PC-3 (cell line): ENCODE results near the gene PCNT. TPM values are rescaled to one million over a fixed set of nuclear protein-coding genes. Genes with fewer than 3 reads are reported as not detected.

Source experiments
- ATAC-seq: fragments of 200-7000 bp; cut with Tn5 transposase; 2 replicates; pipeline ENCODE4 v1.9.1; 2020; ENCODE audit warnings: mild to moderate bottlenecking, moderate library complexity
- BruUV-seq: library from RNA; stranded (reverse); fragments of 400-500 nt; replicated peaks from 2 replicates; lab custom pipeline; 2021; lab: Mats Ljungman, UMichigan
- CTCF ChIA-PET: fragments of 300-600 bp; sonication (Branson Sonifier 250); formaldehyde crosslinking; loops from one replicate; lab custom pipeline; 2022; ENCODE audit warnings: antibody characterized with exemption; lab: Charles Lee
- POLR2A ChIA-PET: fragments of 300-600 bp; sonication (Branson Sonifier 250); formaldehyde crosslinking; loops from one replicate; lab custom pipeline; 2022; ENCODE audit warnings: antibody characterized with exemption; ENCODE audit not compliant: unreplicated experiment; lab: Charles Lee
- DNase-seq: peaks from one replicate; pipeline ENCODE4 v3.0.0-alpha.2; 2015
- H2AFZ ChIP-seq: fragments of 300-600 bp; sonication (generic); 2 replicates; pipeline ENCODE4 v1.6.0; 2016; ENCODE audit warnings: antibody characterized with exemption, low read length
- H3F3A ChIP-seq: fragments of 300-600 bp; sonication (generic); one replicate; pipeline ENCODE4 v1.6.0; 2017; ENCODE audit warnings: antibody characterized with exemption, low read length, control low read depth, mild to moderate bottlenecking; ENCODE audit not compliant: unreplicated experiment
- H3K27ac ChIP-seq: fragments of 300-600 bp; sonication (generic); 2 replicates; pipeline ENCODE4 v1.5.1; 2016; ENCODE audit warnings: mild to moderate bottlenecking, low read length
- H3K27me3 ChIP-seq: fragments of 300-600 bp; sonication (generic); 2 replicates; pipeline ENCODE4 v1.6.1; 2016; ENCODE audit warnings: low read length, mixed read lengths
- H3K36me3 ChIP-seq: fragments of 300-600 bp; sonication (generic); 2 replicates; pipeline ENCODE4 v1.6.1; 2016; ENCODE audit warnings: low read depth, mixed run types, low read length, mixed read lengths
- H3K4me1 ChIP-seq: fragments of 300-600 bp; sonication (generic); 2 replicates; pipeline ENCODE4 v1.5.1; 2016; ENCODE audit warnings: low read length; ENCODE audit not compliant: insufficient read depth
- H3K4me2 ChIP-seq: fragments of 300-600 bp; sonication (generic); 2 replicates; pipeline ENCODE4 v1.6.0; 2016; ENCODE audit warnings: low read length
- H3K4me3 ChIP-seq: fragments of 300-600 bp; sonication (generic); 2 replicates; pipeline ENCODE4 v1.5.1; 2016; ENCODE audit warnings: mild to moderate bottlenecking, low read length, mixed read lengths
- H3K79me2 ChIP-seq: fragments of 300-600 bp; sonication (generic); 2 replicates; pipeline ENCODE4 v1.6.1; 2017; ENCODE audit warnings: low read length, mixed read lengths
- H3K9ac ChIP-seq: fragments of 300-600 bp; sonication (generic); 2 replicates; pipeline ENCODE4 v1.6.0; 2016; ENCODE audit warnings: mild to moderate bottlenecking, low read length
- H3K9me2 ChIP-seq: fragments of 300-600 bp; sonication (generic); replicated peaks from 2 replicates; pipeline ENCODE4 v1.6.1; 2016; ENCODE audit warnings: mixed run types, low read length, mixed read lengths
- H3K9me3 ChIP-seq: fragments of 300-600 bp; sonication (generic); 2 replicates; pipeline ENCODE4 v1.6.1; 2016; ENCODE audit warnings: low read length, mixed read lengths
- H4K20me1 ChIP-seq: fragments of 300-600 bp; sonication (generic); 2 replicates; pipeline ENCODE4 v1.6.1; 2016; ENCODE audit warnings: low read length, mixed read lengths
- EZH2 ChIP-seq: fragments of 300-600 bp; sonication (generic); IDR thresholded peaks from one replicate; pipeline ENCODE4 v1.6.1; 2017; ENCODE audit warnings: antibody characterized with exemption, mild to moderate bottlenecking, low read length; ENCODE audit not compliant: unreplicated experiment
- EZH2phosphoT487 ChIP-seq: fragments of 300-600 bp; sonication (generic); IDR thresholded peaks from 2 replicates; pipeline ENCODE4 v1.6.1; 2018; ENCODE audit warnings: mild to moderate bottlenecking, antibody characterized with exemption, low read length, borderline replicate concordance
- intact Hi-C: fragments of 100-400 bp; cut with micrococcal nuclease; formaldehyde crosslinking; loops from 2 replicates; pipeline ENCODE4 v1.9.0; 2023
- total RNA-seq: library from RNA; depleted of rRNA; stranded (reverse); fragments of >200 nt; gene quantifications from 2 replicates; pipeline ENCODE4 v1.2.3, GENCODE V29; 2014
- TF ChIP-seq, protein P1 (sequence below): fragments of 300-600 bp; sonication (generic); conservative IDR thresholded peaks from 2 replicates; pipeline ENCODE4 v1.5.1; 2017; ENCODE audit warnings: antibody characterized with exemption, low read depth, mild to moderate bottlenecking, low read length

Gene PCNT
- total RNA-seq, 1 experiment from 2014 or later, result 51.4 TPM

DNA sequence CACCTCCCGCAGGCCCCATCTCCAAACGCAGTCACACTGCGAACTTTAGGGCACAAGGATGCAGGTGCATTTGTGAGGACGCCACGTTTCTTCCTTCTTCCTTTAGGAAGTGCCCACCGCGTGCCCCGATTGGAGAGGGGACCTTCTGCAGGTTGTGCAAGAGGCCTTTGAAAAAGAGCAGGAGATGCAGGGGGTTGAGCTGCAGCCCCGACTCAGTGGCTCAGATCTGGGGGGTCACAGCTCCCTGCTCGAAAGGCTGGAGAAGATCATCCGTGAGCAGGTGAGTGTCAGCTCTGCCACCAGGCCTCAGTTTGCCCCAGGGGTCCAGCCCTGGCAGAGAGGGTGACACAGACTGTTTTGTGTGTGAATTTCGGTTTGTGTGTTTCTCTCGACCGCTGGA is 103.6 kb downstream of the PCNT start:
- H3K9me2 ChIP-seq, result no peaks in the 10 kb centered on the region
- H4K20me1 ChIP-seq, result no peaks in the 10 kb centered on the region
- TF ChIP-seq, protein P1, sequence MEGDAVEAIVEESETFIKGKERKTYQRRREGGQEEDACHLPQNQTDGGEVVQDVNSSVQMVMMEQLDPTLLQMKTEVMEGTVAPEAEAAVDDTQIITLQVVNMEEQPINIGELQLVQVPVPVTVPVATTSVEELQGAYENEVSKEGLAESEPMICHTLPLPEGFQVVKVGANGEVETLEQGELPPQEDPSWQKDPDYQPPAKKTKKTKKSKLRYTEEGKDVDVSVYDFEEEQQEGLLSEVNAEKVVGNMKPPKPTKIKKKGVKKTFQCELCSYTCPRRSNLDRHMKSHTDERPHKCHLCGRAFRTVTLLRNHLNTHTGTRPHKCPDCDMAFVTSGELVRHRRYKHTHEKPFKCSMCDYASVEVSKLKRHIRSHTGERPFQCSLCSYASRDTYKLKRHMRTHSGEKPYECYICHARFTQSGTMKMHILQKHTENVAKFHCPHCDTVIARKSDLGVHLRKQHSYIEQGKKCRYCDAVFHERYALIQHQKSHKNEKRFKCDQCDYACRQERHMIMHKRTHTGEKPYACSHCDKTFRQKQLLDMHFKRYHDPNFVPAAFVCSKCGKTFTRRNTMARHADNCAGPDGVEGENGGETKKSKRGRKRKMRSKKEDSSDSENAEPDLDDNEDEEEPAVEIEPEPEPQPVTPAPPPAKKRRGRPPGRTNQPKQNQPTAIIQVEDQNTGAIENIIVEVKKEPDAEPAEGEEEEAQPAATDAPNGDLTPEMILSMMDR, result no peak
- TF ChIP-seq EZH2 (no peak), EZH2phosphoT487 (no peak)
- peaks cover 27% of the 10 kb centered on the region; the same call in 1 of the 2 replicates for H3K36me3 ChIP-seq
- DNase-seq (no peak), ATAC-seq (no peak)
- H3K27ac ChIP-seq, result no peak overlapping the region
- POLR2A ChIA-PET, result no interaction called here
- no peak overlapping the region for H2AFZ ChIP-seq
- no peak overlapping the region for H3K4me2 ChIP-seq
- H3K4me1 ChIP-seq, result no peaks in the 10 kb centered on the region
- no peaks in the 10 kb centered on the region for H3K9me3 ChIP-seq
- H3K79me2 ChIP-seq, result no peaks in the 10 kb centered on the region
- intact Hi-C loops, result no loop called here
- CTCF ChIA-PET, result no interaction called here
- H3K27me3 ChIP-seq, result no peaks in the 10 kb centered on the region
- H3K9ac ChIP-seq, result no peak overlapping the region
- H3F3A ChIP-seq, result no peaks in the 10 kb centered on the region
- no peak overlapping the region for H3K4me3 ChIP-seq
- BruUV-seq, result no TSS peak

DNA sequence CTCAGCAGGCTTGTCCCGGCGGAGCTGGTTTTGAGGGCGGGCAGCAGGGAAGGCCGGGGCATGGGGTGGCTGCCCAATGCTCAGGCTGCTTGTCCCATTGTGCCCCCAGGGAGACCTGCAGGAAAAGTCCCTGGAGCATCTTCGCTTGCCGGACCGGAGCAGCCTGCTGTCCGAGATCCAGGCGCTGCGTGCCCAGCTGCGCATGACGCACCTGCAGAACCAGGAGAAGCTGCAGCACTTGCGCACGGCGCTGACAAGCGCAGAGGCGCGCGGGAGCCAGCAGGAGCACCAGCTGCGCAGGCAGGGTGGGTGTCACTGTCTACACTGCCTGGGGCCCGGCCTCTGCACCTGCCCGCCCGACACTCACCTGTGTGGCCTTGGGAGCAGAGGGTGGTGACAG is 104.3 kb downstream of the PCNT start:
- Histone ChIP-seq H2AFZ (no peak overlapping the region), H3F3A (no peaks in the 10 kb centered on the region), H3K4me2 (no peak overlapping the region), H3K27me3 (no peaks in the 10 kb centered on the region), H4K20me1 (no peaks in the 10 kb centered on the region), H3K4me1 (no peaks in the 10 kb centered on the region), H3K4me3 (no peak overlapping the region), H3K27ac (no peak overlapping the region), H3K36me3 (peaks cover 23% of the 10 kb centered on the region; the same call in 1 of the 2 replicates), H3K9me3 (no peaks in the 10 kb centered on the region), H3K9ac (no peak overlapping the region), H3K9me2 (no peaks in the 10 kb centered on the region), H3K79me2 (no peaks in the 10 kb centered on the region)
- ChIA-PET POLR2A (no interaction called here), CTCF (no interaction called here)
- intact Hi-C loops, result no loop called here
- DNase-seq, result no peak
- TF ChIP-seq, protein P1, result no peak
- TF ChIP-seq EZH2, result no peak
- no peak for TF ChIP-seq EZH2phosphoT487
- BruUV-seq, result no TSS peak
- no peak for ATAC-seq

- Histone ChIP-seq H3K27ac (no peak overlapping the region), H3F3A (no peaks in the 10 kb centered on the region), H3K9me3 (no peaks in the 10 kb centered on the region), H3K36me3 (peaks cover 23% of the 10 kb centered on the region; the same call in 1 of the 2 replicates), H3K79me2 (no peaks in the 10 kb centered on the region), H3K4me2 (no peak overlapping the region), H3K9ac (no peak overlapping the region), H3K27me3 (no peaks in the 10 kb centered on the region), H3K4me1 (no peaks in the 10 kb centered on the region), H3K9me2 (no peaks in the 10 kb centered on the region), H3K4me3 (no peak overlapping the region), H2AFZ (no peak overlapping the region), H4K20me1 (no peaks in the 10 kb centered on the region)
- POLR2A ChIA-PET, result no interaction called here
- CTCF ChIA-PET, result no interaction called here
- DNase-seq (no peak), ATAC-seq (no peak)
- TF ChIP-seq EZH2phosphoT487, result no peak
- TF ChIP-seq EZH2, result no peak
- TF ChIP-seq, protein P1, result no peak
- intact Hi-C loops, result no loop called here
- BruUV-seq, result no TSS peak
Observed at GRCh38 chr21:46428987-46429710, 105.2 kb downstream of the PCNT start.
